GDM1 (cell line): ENCODE data around the gene MRPS23.
A peak's percentile ranks its signal among the peaks of the same experiment; 100 is the strongest.

Experiments used
- DNase-seq: peaks from one replicate; lab custom pipeline; 2025; lab: John Stamatoyannopoulos, UW

MRPS23 gene

GRCh38 chr17:57849874-57850754 is at the start of gene MRPS23:
TSS of gene MRPS23 (minus strand) at chr17:57850044. CDS start at chr17:57850010, 34 bp downstream.
- DNase-seq = peak; percentile 98

GRCh38 chr17:57899391-57899790 is 49.5 kb upstream of the MRPS23 start:
- DNase-seq = no peak

- DNase-seq = no peak
Measured at GRCh38 chr17:57898487-57899311, 48.9 kb upstream of the MRPS23 start.

DNA sequence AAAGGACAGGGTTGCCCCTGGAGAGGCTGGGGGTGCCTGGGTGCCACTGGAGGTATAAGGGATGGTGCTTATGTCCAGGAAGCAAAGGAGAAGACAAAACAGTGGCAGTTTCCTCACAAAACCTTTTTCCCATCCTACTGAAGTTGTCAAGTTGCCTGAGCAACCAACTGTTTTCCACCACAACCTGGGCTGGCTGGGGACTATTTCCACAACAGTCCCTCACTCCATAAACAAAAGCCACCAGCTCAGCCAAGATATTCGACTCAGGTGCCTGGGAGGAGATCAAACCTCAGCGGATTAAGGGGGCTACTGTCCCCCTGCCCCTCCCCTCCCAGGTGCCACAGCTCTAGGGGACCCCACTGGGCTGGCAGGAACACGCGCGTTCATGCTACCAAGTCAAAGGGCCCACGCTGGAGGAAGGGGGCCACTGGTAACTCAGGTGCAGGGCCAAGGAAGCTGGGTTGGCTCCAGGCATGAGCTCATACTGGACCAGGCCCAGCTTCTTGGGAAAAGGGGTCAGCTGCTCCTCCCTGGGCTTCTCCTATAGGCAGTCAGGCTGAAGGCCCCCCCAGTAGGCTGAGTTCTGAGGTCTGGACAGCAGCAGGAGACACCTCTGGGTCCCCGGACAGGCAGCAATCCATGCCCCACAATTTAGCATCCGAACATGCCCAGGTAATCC is 45.7 kb upstream of the MRPS23 start:
- DNase-seq = no peak

DNA sequence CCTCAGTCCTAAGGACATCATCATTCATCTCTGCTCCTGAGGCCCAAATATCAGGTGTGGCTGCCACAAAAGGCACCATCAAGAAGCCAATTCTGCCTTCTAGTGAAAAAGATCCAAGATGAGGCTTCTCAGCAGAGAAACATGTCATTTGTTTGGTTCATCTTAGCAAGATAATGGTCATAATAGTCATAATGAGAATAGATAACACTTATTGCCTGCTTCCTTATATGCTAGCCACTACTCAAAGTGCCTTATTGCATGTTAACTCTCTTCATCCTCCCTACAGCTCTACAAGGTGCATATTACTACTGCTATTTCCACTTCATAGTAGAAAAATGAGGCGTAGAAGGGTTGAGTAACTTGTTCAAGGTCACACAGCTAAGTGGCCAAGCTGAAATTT is 45.0 kb upstream of the MRPS23 start:
- no peak for DNase-seq

GRCh38 chr17:57892820-57893595 is 43.2 kb upstream of the MRPS23 start:
- DNase-seq = peak; percentile 82

GRCh38 chr17:57892146-57892819 is 42.4 kb upstream of the MRPS23 start:
- DNase-seq = peak; percentile 72

DNA sequence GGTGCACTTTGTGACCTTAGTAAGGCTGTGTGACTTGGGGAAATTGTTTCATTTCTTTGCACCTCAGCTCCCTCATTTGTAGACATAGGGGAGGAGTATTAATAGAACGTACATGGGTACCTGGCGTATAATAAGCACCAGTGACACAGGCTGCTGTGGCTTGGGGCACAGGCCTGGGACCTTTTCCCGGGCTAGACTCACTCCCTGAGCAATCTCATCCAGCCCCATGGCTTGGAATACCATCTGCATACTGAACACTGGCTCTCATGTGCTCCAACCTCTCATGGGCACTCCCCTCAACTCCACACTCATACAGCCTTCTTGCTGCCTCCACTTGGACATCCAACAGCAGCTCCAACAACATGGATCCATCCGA is 41.0 kb upstream of the MRPS23 start:
- DNase-seq = no peak

DNA sequence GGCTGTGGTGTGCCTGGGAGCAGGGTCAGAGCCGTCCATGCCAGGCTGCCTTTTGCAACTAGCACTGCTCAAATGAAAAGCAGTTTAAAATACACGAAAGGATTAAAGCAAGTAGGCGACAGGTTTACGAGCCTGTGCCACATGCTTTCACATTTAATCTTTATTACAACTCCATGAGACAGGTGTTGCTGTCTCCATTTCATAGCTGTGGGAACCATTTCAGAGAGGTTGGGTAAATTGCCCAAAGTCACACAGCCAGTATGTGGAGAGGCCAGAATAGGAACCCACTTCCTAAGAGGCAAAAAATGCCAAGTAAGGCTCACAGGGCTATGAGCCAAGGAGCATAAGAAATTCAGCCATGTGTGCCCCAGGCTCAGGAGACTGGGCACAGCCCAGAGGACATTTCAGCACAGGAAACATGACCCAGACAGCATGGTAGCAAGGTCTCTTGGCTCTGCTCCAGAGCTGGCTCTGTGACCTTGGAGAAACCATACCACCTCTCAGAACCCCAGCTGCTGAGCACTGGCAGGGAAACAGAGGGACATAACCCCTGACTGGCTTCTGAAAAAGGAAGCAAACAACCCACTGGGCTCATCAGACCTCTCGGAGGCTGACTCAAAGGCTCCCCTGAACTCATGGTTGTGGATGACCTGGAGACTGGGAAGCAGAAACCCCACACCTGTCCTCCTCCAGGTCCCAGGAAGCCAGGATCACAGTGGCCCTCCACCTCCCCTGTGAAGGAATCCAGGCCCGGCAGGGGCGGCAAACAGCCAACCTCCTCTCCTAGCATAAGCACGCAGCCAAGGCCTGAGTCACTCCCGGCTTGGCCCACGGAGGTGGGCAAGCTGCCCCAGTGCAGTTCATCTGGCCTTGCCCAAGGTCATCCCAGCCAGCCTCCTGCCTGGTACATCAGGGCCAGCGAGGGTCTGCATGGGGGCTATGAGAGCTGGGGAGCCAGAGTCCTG is 40.3 kb upstream of the MRPS23 start:
- no peak for DNase-seq

- DNase-seq = no peak
Measured at GRCh38 chr17:57889252-57889651, 39.4 kb upstream of the MRPS23 start.

- DNase-seq = no peak
Measured at GRCh38 chr17:57888311-57889216, 38.7 kb upstream of the MRPS23 start.

DNA sequence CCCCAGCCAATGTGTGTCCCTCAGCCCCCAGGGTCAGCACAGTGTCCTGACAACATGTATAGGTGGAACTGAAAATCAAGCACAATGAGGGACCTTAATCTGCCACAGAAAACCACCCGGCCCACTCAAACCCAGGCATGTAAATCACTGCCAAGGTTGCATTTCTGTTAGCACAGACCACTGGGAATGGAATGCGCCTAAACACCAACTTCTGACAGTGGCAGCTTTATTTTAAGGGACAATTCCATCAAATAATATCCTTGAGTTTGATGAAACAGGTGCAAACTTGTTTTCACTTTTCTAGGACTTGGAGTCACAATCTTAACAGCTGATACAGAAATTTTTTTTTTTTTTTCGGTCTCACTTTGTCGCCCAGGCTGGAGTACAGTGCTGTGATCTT is 37.3 kb upstream of the MRPS23 start:
- DNase-seq = no peak

DNA sequence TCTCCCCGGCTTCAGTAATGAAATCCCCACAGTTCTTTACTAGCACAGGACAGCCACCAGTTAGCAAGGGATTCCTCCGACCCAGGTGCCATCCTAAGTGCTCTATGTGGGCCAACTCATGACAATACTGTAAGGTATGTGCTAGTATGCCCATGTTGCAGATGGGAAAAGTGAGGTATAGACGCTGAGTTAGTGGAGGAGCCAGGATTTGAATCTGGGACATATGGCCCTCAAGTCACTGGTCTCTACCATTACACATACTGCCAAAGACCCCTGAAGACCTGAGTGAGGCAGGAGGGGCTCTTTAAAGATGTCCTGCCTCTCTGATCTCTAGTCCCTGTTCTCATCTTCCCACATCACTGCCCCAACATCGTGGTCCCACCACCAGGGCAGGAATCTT is 36.2 kb upstream of the MRPS23 start:
- DNase-seq = no peak

- DNase-seq = no peak
Measured at GRCh38 chr17:57885148-57885915, 35.5 kb upstream of the MRPS23 start.

DNA sequence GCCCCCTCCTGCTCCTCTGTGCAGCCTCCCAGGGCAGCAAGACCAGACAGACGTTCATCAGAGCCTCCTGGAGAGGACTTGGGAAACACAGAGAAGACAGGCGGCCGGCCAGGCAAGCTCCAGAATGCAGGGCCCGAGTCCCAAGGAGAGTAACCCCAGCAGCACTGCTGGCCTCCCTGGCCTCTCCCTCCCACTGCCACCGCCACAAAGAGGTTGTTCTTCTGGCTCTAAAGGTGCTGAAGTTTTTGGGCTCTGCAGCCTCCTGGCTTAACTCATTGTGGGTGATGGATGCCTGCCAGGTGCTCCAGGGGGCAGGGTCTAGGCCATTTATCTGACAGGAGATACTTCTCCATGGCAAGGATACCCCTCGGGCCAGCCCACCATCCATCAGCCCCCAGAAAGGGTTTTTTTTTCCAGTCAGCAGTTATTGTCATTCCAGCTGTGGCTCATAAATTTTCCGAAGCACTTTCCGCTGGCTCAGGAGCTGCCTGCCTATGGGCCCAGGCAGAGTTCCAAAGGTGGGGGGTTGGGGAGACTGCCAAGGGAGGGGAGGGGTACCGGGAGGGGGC is 32.0 kb upstream of the MRPS23 start:
- DNase-seq = no peak

GRCh38 chr17:57881143-57881542 is 31.3 kb upstream of the MRPS23 start:
- DNase-seq = no peak

- DNase-seq = no peak
Measured at GRCh38 chr17:57880086-57880456, 30.2 kb upstream of the MRPS23 start.
